Skin of body (tissue), 1 donor: ENCODE results near the gene TLE7. TPM values are rescaled to one million over a fixed set of nuclear protein-coding genes. Genes with fewer than 3 reads are reported as not detected.

Experiments used
- total RNA-seq: library from RNA; depleted of rRNA; stranded (reverse); fragments of >200 nt; gene quantifications from one replicate; pipeline ENCODE4 v1.2.3, GENCODE V29; 2014

Gene TLE7
- total RNA-seq, 1 donor from 2014 or later = not detected

Other genes starting within 250 kb of the TLE7 start
- 4.0 TPM for gene HYDIN, start 211.3 kb downstream of the TLE7 start, total RNA-seq
- 32.6 TPM for gene CMTR2, start 152.7 kb downstream of the TLE7 start, total RNA-seq
- gene CALB2, start 83.3 kb downstream of the TLE7 start, total RNA-seq = 9.3 TPM
- 7.3 TPM for gene ZNF23, start 20.2 kb upstream of the TLE7 start, total RNA-seq
- 2.3 TPM for gene ZNF19, start 47.3 kb upstream of the TLE7 start, total RNA-seq
- gene CHST4, start 84.4 kb upstream of the TLE7 start, total RNA-seq = not detected
- gene TAT, start 135.0 kb upstream of the TLE7 start, total RNA-seq = not detected
- 3.0 TPM for gene MARVELD3, start 184.1 kb upstream of the TLE7 start, total RNA-seq